Measurements from ENCODE around the gene SUSD2. TPM values are rescaled to one million over a fixed set of nuclear protein-coding genes. Genes with fewer than 3 reads are reported as not detected.

The SUSD2 gene
- total and polyA plus RNA-seq, 5 donors from 2014 or later, result 0.06 to 0.81 TPM; not detected in 3

GRCh38 chr22:24214467-24215285 lies 33.4 kb downstream of the SUSD2 start:
- Mint-ChIP-seq H3K36me3 (no peaks in the 10 kb centered on the region), H3K27me3 (no peaks in the 10 kb centered on the region), H3K4me3 (no peak overlapping the region), H3K27ac (peak overlapping the region in 1 of 3 donors; percentile 93), H3K4me1 (peaks cover 0 to 2% (median 0%) of the 10 kb centered on the region in 4 donors), H3K9me3 (no peaks in the 10 kb centered on the region)
- Histone ChIP-seq H3K4me1 (ENCODE audit: control insufficient read depth, insufficient read depth, low read length, poor library complexity, severe bottlenecking) (no peaks in the 10 kb centered on the region), H3K27me3 (ENCODE audit: control insufficient read depth, insufficient read depth, low read length) (no peaks in the 10 kb centered on the region), H3K9me3 (ENCODE audit: control insufficient read depth in 2 of 2, low read length in 2 of 2) (no peaks in the 10 kb centered on the region), H3K4me3 (ENCODE audit: low read depth, low read length) (no peak overlapping the region), H3K36me3 (ENCODE audit: control insufficient read depth, insufficient read depth, low read length) (no peaks in the 10 kb centered on the region), H3K27ac (ENCODE audit: insufficient read depth, low read length, poor library complexity, severe bottlenecking) (no peak overlapping the region)
- ATAC-seq (ENCODE audit: low read depth in 2 of 2) (no peak), DNase-seq (no peak)

- Histone ChIP-seq H3K4me3 (ENCODE audit: low read depth, low read length) (no peak overlapping the region), H3K27me3 (ENCODE audit: control insufficient read depth, insufficient read depth, low read length) (no peaks in the 10 kb centered on the region), H3K36me3 (ENCODE audit: control insufficient read depth, insufficient read depth, low read length) (no peaks in the 10 kb centered on the region), H3K4me1 (ENCODE audit: control insufficient read depth, insufficient read depth, low read length, poor library complexity, severe bottlenecking) (no peaks in the 10 kb centered on the region), H3K27ac (ENCODE audit: insufficient read depth, low read length, poor library complexity, severe bottlenecking) (no peak overlapping the region), H3K9me3 (ENCODE audit: control insufficient read depth in 2 of 2, low read length in 2 of 2) (no peaks in the 10 kb centered on the region)
- Mint-ChIP-seq H3K9me3 (no peaks in the 10 kb centered on the region), H3K4me1 (peaks cover 0 to 2% (median 0%) of the 10 kb centered on the region in 4 donors), H3K27me3 (no peaks in the 10 kb centered on the region), H3K27ac (no peak overlapping the region), H3K4me3 (no peak overlapping the region), H3K36me3 (no peaks in the 10 kb centered on the region)
- ATAC-seq (ENCODE audit: low read depth in 2 of 2) (no peak), DNase-seq (no peak)
These were observed 35.4 kb downstream of the SUSD2 start for GRCh38 chr22:24216541-24217209.

- Mint-ChIP-seq H3K4me3 (no peak overlapping the region), H3K27ac (no peak overlapping the region), H3K36me3 (no peaks in the 10 kb centered on the region), H3K9me3 (no peaks in the 10 kb centered on the region), H3K4me1 (peaks cover 0 to 2% (median 0%) of the 10 kb centered on the region in 4 donors), H3K27me3 (no peaks in the 10 kb centered on the region)
- Histone ChIP-seq H3K4me1 (ENCODE audit: control insufficient read depth, insufficient read depth, low read length, poor library complexity, severe bottlenecking) (no peaks in the 10 kb centered on the region), H3K27me3 (ENCODE audit: control insufficient read depth, insufficient read depth, low read length) (no peaks in the 10 kb centered on the region), H3K9me3 (ENCODE audit: control insufficient read depth in 2 of 2, low read length in 2 of 2) (no peaks in the 10 kb centered on the region), H3K36me3 (ENCODE audit: control insufficient read depth, insufficient read depth, low read length) (no peaks in the 10 kb centered on the region), H3K27ac (ENCODE audit: insufficient read depth, low read length, poor library complexity, severe bottlenecking) (no peak overlapping the region), H3K4me3 (ENCODE audit: low read depth, low read length) (no peak overlapping the region)
- no peak for DNase-seq
- no peak for ATAC-seq (ENCODE audit: low read depth in 2 of 2)
These were observed 36.1 kb downstream of the SUSD2 start for GRCh38 chr22:24217384-24217783.

GRCh38 chr22:24219750-24220149 lies 38.5 kb downstream of the SUSD2 start:
- Histone ChIP-seq H3K27me3 (ENCODE audit: control insufficient read depth, insufficient read depth, low read length) (no peaks in the 10 kb centered on the region), H3K27ac (ENCODE audit: insufficient read depth, low read length, poor library complexity, severe bottlenecking) (no peak overlapping the region), H3K36me3 (ENCODE audit: control insufficient read depth, insufficient read depth, low read length) (no peaks in the 10 kb centered on the region), H3K4me1 (ENCODE audit: control insufficient read depth, insufficient read depth, low read length, poor library complexity, severe bottlenecking) (no peaks in the 10 kb centered on the region), H3K4me3 (ENCODE audit: low read depth, low read length) (no peak overlapping the region), H3K9me3 (ENCODE audit: control insufficient read depth in 2 of 2, low read length in 2 of 2) (peaks cover 0 to 3% of the 10 kb centered on the region in 2 experiments)
- no peak overlapping the region for H3K27ac Mint-ChIP-seq
- H3K36me3 Mint-ChIP-seq, result no peaks in the 10 kb centered on the region
- no peak for DNase-seq
- H3K4me3 Mint-ChIP-seq, result no peak overlapping the region
- peaks cover 0 to 2% (median 0%) of the 10 kb centered on the region in 4 donors for H3K4me1 Mint-ChIP-seq
- ATAC-seq (ENCODE audit: low read depth in 2 of 2), result no peak
- H3K27me3 Mint-ChIP-seq, result no peaks in the 10 kb centered on the region
- no peaks in the 10 kb centered on the region for H3K9me3 Mint-ChIP-seq

- no peaks in the 10 kb centered on the region for H3K4me1 ChIP-seq (ENCODE audit: control insufficient read depth, insufficient read depth, low read length, poor library complexity, severe bottlenecking)
- no peaks in the 10 kb centered on the region for H3K36me3 ChIP-seq (ENCODE audit: control insufficient read depth, insufficient read depth, low read length)
- H3K27ac ChIP-seq (ENCODE audit: insufficient read depth, low read length, poor library complexity, severe bottlenecking), result no peak overlapping the region
- no peaks in the 10 kb centered on the region for H3K27me3 Mint-ChIP-seq
- H3K9me3 Mint-ChIP-seq, result no peaks in the 10 kb centered on the region
- DNase-seq (no peak), ATAC-seq (ENCODE audit: low read depth in 2 of 2) (no peak)
- no peak overlapping the region for H3K4me3 Mint-ChIP-seq
- no peak overlapping the region for H3K27ac Mint-ChIP-seq
- H3K27me3 ChIP-seq (ENCODE audit: control insufficient read depth, insufficient read depth, low read length), result no peaks in the 10 kb centered on the region
- peaks cover 0 to 3% of the 10 kb centered on the region in 2 experiments for H3K9me3 ChIP-seq (ENCODE audit: control insufficient read depth in 2 of 2, low read length in 2 of 2)
- H3K4me1 Mint-ChIP-seq, result no peaks in the 10 kb centered on the region
- no peak overlapping the region for H3K4me3 ChIP-seq (ENCODE audit: low read depth, low read length)
- no peaks in the 10 kb centered on the region for H3K36me3 Mint-ChIP-seq
These were observed 43.2 kb downstream of the SUSD2 start for GRCh38 chr22:24224468-24224867.

GRCh38 chr22:24225044-24225601 lies 43.8 kb downstream of the SUSD2 start:
- H3K4me1 Mint-ChIP-seq, result no peaks in the 10 kb centered on the region

GRCh38 chr22:24225951-24226350 lies 44.7 kb downstream of the SUSD2 start:
- H3K36me3 Mint-ChIP-seq, result no peaks in the 10 kb centered on the region
- no peaks in the 10 kb centered on the region for H3K27me3 Mint-ChIP-seq
- H3K4me1 Mint-ChIP-seq, result no peaks in the 10 kb centered on the region
- H3K9me3 Mint-ChIP-seq, result no peaks in the 10 kb centered on the region
- ATAC-seq (ENCODE audit: low read depth in 2 of 2) (no peak), DNase-seq (no peak)
- Histone ChIP-seq H3K27me3 (ENCODE audit: control insufficient read depth, insufficient read depth, low read length) (no peaks in the 10 kb centered on the region), H3K4me1 (ENCODE audit: control insufficient read depth, insufficient read depth, low read length, poor library complexity, severe bottlenecking) (no peaks in the 10 kb centered on the region), H3K4me3 (ENCODE audit: low read depth, low read length) (no peak overlapping the region), H3K9me3 (ENCODE audit: control insufficient read depth in 2 of 2, low read length in 2 of 2) (peaks cover 0 to 3% of the 10 kb centered on the region in 2 experiments), H3K36me3 (ENCODE audit: control insufficient read depth, insufficient read depth, low read length) (no peaks in the 10 kb centered on the region), H3K27ac (ENCODE audit: insufficient read depth, low read length, poor library complexity, severe bottlenecking) (no peak overlapping the region)
- no peak overlapping the region for H3K4me3 Mint-ChIP-seq
- no peak overlapping the region for H3K27ac Mint-ChIP-seq

More at GRCh38 chr22:24225044-24225601, 43.8 kb downstream of the SUSD2 start:
- Histone ChIP-seq H3K4me3 (ENCODE audit: low read depth, low read length) (no peak overlapping the region), H3K27ac (ENCODE audit: insufficient read depth, low read length, poor library complexity, severe bottlenecking) (no peak overlapping the region), H3K36me3 (ENCODE audit: control insufficient read depth, insufficient read depth, low read length) (no peaks in the 10 kb centered on the region), H3K27me3 (ENCODE audit: control insufficient read depth, insufficient read depth, low read length) (no peaks in the 10 kb centered on the region), H3K4me1 (ENCODE audit: control insufficient read depth, insufficient read depth, low read length, poor library complexity, severe bottlenecking) (no peaks in the 10 kb centered on the region), H3K9me3 (ENCODE audit: control insufficient read depth in 2 of 2, low read length in 2 of 2) (peaks cover 0 to 3% of the 10 kb centered on the region in 2 experiments)
- H3K27ac Mint-ChIP-seq, result no peak overlapping the region
- no peaks in the 10 kb centered on the region for H3K27me3 Mint-ChIP-seq
- DNase-seq, result no peak
- no peaks in the 10 kb centered on the region for H3K9me3 Mint-ChIP-seq
- no peak for ATAC-seq (ENCODE audit: low read depth in 2 of 2)
- H3K4me3 Mint-ChIP-seq, result no peak overlapping the region
- H3K36me3 Mint-ChIP-seq, result no peaks in the 10 kb centered on the region

Data from CD4-positive, CD25-positive, alpha-beta regulatory T cell (primary cell).